Caki2 (cell line): ENCODE data around the gene FUCA1. TPM values are rescaled to one million over a fixed set of nuclear protein-coding genes. Genes with fewer than 3 reads are reported as not detected.

Source experiments
- DNase-seq: peaks from one replicate; pipeline ENCODE4 v3.0.0-alpha.2; 2015; ENCODE audit warnings: low read depth
- in situ Hi-C: cut with HindIII; loops from 2 replicates; pipeline ENCODE4 v1.10.0; 2016; ENCODE audit warnings: low sequenced_read_pairs, low pct_unique_long_range_greater_than_20kb, mixed read lengths
- total RNA-seq: library from RNA; depleted of rRNA; stranded (reverse); fragments of >200 nt; shearing (Covaris generic); gene quantifications from 2 replicates; pipeline ENCODE4 v1.2.3, GENCODE V29; 2014; ENCODE audit warnings: low replicate concordance; rRNA removed

The FUCA1 gene
- total RNA-seq, 1 experiment from 2014 or later: 44.8 TPM

DNA sequence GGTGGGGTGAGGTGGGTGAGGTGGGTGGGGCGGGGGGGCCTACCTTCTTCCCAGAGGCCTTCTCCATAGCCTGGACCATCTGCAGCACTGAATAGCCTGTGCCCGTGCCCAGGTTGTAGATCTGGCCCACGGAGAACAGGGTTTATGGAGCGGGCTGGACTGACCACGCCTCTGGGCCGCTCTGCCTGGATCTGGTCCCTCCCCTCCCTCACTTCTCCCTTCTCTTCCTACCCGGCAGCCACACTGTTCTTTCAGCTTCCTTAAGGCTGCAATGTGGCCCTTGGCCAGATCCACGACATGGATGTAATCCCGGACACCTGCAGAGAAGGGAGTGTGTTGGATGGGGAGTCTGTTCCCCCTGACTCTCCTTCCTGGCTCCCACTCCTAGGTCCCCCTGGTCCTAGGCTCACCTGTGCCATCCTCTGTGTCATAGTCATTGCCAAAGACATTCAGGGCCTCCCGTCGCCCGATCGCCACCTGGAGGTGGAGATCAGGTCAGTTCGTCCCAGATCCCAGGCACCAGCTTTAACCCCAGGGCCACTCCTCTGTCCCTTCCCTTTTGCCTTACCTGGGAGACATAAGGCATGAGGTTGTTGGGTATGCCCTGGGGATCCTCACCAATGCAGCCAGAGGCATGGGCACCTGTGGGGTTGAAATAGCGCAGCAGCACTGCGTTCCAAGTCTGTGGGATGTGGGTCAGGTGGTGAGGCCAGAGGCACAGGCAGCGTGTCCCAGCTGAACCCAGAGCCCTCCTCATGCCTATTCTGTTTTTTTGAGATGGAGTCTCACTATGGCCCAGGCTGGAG lies 71.4 kb downstream of the FUCA1 start:
- no peak for DNase-seq
- in situ Hi-C loops: no loop called here

DNA sequence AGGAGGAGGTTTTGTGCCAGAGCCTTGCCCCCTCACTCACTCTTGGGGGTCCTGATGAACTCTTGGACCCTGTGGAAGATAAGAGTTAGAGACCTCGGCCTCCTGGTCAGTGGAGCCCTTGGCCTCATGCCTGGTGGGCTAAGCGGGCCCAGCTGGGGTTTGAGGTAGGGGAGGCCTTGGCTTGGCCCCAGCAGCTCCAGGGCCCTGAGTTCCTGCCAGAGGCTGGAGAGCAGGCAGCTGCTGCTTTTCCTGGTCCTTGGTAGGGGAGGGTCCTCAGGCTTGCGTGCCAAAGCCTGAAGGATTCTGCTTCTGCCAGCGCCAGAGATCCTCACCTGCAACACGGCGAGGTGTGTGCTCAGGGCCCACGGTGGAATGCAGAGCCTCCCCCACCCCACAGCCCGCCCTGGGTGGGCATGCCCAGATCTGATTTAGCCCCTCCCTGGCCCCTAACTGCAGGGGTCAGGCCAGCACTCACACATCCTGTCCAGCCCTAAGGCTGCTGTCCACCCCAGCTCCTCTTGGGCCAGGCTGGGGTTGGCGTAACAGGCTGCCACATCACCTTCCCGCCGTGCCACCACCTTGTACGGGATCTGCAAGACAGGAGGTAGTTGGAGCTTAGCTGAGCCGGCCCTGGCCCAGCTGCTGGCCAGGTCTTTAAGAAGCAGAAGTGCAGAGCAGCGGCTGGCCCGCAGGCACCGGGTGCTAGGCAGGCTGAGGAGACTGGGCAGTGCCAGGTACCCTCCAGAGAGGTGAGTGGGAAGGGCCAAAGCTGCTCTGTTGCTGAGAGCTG lies 72.2 kb downstream of the FUCA1 start:
- DNase-seq: no peak
- in situ Hi-C loops: no loop called here

Other genes with a start within 250 kb of the FUCA1 start
- 413 and 414 TPM in 2 replicates for gene RPL11, start 176.5 kb downstream of the FUCA1 start, total RNA-seq
- gene ELOA, start 124.8 kb downstream of the FUCA1 start, total RNA-seq: 18.6 and 21.6 TPM in 2 replicates
- gene PITHD1, start 89.9 kb downstream of the FUCA1 start, total RNA-seq: 55.0 and 55.4 TPM in 2 replicates
- 95.6 and 105 TPM in 2 replicates for gene LYPLA2, start 77.1 kb downstream of the FUCA1 start, total RNA-seq
- 160 and 196 TPM in 2 replicates for gene GALE, start 67.5 kb downstream of the FUCA1 start, total RNA-seq
- 72.5 and 74.7 TPM in 2 replicates for gene HMGCL, start 42.9 kb downstream of the FUCA1 start, total RNA-seq
- gene CNR2, start 45.1 kb upstream of the FUCA1 start, total RNA-seq: 0.03 TPM in 1 of 2 replicates, not detected in the other
- 22.0 and 48.8 TPM in 2 replicates for gene PNRC2, start 91.5 kb upstream of the FUCA1 start, total RNA-seq
- 24.5 and 31.9 TPM in 2 replicates for gene SRSF10, start 112.0 kb upstream of the FUCA1 start, total RNA-seq
- 30.5 and 31.5 TPM in 2 replicates for gene MYOM3, start 243.8 kb upstream of the FUCA1 start, total RNA-seq